ENCODE data around the gene TACC2. TPM values are rescaled to one million over a fixed set of nuclear protein-coding genes. Genes with fewer than 3 reads are reported as not detected.

Gene TACC2
- total RNA-seq, 2 donors from 2014 or later: 107 to 113 TPM

DNA sequence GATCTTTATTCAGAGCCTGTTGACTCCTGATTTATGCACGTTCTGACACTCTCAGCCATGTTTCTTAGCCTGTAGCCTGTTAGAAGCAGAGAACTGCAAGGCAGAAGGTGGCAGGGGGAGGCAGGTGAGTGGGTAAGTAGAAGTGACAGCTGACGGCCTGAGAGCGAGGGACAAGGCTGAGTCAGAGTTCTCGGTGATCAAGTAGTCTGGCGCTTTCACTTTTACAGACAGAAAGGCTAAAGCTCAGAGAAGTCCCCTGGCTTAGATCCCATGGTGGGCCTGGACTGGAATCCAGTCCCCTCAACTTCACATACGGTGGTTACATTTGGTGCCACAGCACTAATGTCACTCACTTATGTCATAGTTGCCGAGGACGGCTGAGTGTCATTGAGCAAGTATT, 139.0 kb downstream of the TACC2 start:
- intact Hi-C loops (cut with DNase I, micrococcal nuclease): no loop called here
- no peak for DNase-seq
- ATAC-seq: no peak

DNA sequence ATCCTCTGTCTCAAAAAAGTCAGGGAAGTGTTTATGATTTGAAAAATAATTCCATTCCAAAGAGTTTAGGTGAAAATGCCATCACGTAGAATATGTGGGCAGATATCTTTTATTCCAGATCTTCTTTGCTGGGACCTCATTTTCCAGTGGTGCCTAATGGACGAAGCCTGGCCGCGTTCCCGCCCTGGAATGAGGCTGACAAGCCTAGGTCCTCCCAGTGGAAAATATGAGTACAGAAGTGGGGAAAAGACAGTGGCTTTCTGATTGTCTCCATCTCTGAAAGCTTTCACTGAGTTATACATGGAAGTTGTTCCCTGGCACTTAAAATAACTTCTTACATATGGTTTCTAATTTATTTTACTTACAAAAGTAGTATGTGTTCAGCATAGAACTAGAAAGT, 139.4 kb downstream of the TACC2 start:
- ATAC-seq (no peak), DNase-seq (peak in 1 of 2 donors; percentile 46)
- intact Hi-C loops (cut with DNase I, micrococcal nuclease): no loop called here

DNA sequence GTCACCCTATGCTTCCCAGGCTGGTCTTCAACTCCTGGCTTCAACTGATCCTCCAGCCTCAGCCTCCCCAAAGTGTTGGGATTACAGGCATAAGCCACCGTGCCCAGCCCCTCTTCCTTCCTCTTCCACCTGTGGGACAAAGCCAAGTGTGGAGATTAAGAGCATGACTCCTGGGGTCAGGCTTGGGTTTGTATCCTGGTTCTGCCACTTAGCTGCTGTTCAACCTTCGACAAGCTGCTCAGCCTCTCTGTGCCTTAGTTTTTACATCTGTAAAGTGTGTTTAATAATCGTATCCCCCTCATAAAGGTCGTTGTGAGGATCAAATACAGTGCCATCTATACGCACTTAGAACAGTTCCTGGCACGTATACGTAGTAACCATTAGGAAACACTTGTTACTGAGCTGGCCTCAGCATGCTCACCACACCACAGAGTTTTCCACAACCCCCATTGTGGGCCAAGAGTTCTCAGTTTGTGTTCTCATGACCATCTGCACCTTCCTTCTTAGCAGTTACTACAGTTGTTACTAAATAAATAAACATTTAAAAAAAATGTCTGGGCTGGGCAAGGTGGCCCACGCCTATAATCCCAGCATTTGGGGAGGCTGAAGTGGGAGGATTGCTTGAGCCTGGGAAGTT, 141.6 kb downstream of the TACC2 start:
- no peak for DNase-seq
- no peak for ATAC-seq
- intact Hi-C loops (cut with DNase I, micrococcal nuclease): no loop called here

DNA sequence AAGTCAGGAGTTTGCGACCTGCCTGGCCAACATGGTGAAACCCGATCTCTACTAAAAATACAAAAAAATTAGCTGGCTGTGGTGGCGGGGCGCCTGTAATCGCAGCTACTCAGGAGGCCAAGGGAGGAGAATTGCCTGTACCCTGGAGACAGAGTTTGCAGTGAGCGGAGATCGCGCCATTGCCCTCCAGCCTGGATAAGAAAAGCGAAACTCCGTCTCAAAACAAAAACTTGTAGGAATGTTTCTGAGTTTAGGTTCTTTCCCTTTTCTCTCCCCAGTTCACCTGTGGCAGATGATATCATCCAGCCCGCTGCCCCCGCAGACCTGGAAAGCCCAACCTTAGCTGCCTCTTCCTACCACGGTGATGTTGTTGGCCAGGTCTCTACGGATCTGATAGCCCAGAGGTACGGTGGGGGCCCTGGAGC, 143.4 kb downstream of the TACC2 start:
- ATAC-seq (no peak), DNase-seq (no peak)
- intact Hi-C loops (cut with DNase I, micrococcal nuclease): no loop called here

DNA sequence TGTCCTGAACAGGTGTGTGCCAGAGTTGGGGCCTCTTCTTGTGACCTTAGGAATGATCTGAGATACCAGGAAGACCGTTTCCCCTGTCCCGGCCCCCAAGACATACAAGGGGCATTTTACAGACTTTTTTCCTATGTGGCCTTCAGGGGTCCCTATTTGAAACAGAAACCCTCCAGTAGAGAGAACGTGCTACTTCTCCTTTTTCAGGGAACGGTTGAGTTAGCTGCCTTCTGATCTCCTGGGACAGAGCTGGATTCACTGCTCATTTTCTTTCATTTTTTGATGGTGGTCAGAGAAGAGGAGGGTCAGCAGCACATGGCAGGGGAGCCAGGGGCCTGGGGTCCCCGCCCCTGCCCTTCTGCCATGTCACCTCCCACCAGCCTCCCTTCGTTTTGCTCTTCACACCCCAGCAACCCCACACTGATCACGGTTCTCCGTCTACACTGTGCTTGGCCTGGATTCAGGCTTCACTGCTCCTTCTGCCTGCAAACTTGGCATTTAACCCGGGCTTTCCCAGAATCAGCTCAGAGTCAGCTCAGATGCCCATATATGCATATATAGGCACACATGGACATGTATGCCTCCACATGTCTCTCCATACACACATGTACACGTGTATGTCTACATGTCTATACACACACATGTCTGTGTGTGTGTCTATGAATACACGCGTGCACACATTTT, 144.1 kb downstream of the TACC2 start:
- ATAC-seq: no peak
- DNase-seq: no peak
- intact Hi-C loops (cut with DNase I, micrococcal nuclease): no loop called here

DNA sequence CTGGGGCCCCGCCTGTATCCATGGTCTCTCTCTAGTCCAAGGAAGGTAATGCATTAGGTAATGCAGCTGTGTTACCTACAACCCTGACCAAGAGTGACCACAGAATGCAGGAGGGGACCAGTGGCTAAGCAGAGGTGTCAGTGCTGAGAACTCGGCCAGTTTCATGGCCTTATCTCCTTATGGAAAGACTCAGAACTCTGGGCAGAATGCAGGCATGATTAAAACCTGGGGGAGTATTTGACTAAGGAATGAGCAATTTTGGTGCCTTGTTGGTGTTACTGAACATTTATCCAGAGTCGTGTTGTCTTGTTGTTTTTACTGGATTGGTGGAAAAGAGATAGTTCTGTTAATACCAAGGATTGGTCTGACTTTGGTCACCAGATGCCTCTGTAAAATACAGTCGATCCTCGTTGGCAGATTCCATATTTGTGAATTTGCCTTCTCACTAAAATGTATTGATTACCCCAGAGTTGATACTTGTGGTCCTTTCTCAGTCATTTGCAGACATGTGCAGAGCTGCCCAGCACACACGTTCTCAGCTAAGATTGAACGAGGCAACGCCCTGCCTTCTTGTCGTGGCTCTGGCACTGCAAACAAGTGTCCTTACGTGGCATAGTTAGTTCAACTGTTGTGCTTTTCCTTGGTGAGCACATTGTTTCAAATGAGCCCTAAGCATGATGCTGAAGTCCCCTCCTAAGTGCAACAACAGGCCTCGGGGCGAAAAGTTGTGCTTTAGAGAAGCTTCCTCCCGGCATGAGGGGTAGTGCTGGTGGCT, 146.5 kb downstream of the TACC2 start:
- DNase-seq (no peak), ATAC-seq (no peak)
- intact Hi-C loops (cut with DNase I, micrococcal nuclease): no loop called here

DNA sequence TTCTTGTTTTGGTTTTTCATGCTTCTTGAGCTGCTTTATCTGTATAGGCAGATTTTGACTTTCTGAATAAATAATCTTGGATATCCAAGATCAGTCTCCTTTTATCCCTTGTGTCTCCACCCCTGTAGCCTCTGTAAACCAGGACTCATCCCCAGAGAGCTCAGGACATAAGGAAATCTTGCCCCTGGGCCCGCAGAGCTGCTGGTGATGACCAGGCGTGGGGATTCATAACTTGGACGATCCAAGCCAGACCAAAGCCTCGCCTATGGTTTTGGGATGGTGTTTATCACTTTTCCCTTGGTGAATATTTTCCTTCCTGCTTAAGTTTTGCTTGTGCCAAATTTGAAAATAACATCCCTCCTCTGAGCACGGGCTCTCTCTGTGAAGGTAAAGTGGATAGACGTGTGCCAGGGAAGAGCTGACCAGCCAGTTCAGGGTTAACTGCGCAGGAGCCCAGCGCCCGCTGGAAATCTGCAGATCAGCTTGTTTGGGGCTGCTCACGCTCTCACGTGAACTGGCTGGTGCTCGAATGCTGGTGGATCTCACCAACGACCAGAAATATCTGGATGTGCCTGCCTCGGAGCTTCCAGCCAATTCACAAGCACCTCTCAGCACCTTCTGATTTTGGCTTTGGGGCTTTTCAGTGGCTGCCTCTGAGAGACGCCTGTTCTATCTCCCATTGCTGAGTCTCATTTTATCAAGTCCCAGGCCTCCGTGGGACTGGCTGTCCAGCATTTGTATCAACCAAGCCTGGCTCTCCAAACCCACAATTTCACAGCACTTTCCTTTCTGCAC, 150.1 kb downstream of the TACC2 start:
- intact Hi-C loops (cut with DNase I, micrococcal nuclease): no loop called here
- no peak for DNase-seq
- ATAC-seq: no peak

DNA sequence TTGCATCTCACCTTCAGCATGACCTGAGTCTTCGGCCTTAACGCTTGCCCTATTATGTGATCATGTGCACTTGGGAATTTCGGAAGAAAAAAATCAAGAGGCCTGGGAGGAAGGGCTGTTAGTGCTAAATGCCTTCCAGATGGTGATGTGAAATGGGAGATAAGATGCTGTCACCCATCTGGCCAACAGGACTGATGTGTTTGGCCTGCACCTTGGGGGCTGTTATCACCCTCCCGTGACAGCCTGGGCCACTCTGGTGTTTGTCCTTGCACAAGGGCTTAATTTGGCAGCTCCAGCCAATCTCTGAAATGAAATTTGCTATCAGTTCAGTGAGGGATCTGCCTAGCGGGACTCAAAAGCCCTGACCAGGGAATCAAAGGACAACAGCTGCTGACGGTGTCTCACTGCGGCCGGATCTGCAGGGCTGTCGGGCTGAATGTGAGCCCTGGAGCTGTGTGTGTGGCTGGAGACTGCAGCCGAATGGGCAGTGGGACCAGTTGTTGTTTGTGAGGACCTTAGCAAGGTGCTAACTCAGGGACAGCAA, 150.7 kb downstream of the TACC2 start:
- intact Hi-C loops (cut with DNase I, micrococcal nuclease): no loop called here
- no peak for ATAC-seq

DNA sequence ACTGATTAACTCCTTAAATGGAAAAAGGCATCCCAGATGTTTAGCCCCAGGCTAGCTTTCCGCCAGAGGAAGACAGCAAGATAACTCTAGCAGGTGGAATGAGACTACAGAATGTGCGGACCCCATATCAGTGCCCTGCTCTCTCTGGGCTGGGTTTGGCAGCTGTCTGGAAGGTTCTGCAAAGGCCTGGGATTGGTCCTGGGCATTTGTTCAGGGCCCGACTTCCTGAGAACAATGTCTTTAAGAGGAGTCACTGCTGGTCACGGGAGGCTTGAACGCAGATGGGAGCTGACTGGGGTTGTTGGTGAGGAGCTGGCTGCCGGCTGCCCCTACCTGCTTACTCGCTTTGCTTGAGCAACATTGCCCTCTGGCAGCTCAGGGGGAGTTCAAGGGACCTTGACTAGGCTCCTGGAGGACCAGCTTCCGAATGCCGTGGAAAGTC, 151.5 kb downstream of the TACC2 start:
- DNase-seq: no peak
- no peak for ATAC-seq
- intact Hi-C loops (cut with DNase I, micrococcal nuclease): no loop called here

More for the DNA sequence above, 150.7 kb downstream of the TACC2 start:
- DNase-seq: no peak

DNA sequence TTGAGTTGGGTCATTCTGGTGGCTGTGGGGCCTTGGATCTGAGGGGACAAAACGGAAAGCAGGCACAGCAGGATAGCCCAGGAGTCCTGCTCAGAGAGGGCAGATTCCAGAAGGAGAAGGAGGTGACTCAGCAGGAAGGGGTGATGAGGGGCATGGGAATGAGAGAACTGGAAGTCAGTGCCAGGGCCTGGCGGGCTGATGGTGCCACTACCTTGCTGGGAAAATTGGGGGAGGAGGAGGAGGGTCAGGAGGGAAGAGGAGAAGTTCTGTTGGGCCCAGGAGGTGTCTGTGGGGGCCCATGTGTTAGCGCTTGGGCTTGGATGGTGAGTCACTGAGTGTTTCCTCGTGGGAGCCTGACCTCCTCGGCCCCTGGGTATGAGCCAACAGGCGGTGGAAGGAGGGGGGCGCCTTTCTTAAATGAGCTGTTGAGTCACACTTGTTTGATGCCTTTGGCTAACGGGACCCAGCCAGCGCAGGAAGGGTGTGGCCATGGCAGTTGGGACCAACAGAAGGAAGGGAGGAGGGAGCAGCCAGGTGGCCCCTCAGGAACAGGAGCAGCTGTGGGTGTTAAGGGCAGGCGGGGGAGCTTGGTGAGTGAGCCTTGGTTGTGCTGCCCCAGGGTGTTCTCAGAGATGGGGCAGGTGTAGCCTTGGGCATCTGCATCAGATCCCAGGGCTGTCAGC, 152.1 kb downstream of the TACC2 start:
- peak; percentile 56 to 77 for DNase-seq
- peak; percentile 39 for ATAC-seq
- intact Hi-C loops (cut with DNase I, micrococcal nuclease): no loop called here

DNA sequence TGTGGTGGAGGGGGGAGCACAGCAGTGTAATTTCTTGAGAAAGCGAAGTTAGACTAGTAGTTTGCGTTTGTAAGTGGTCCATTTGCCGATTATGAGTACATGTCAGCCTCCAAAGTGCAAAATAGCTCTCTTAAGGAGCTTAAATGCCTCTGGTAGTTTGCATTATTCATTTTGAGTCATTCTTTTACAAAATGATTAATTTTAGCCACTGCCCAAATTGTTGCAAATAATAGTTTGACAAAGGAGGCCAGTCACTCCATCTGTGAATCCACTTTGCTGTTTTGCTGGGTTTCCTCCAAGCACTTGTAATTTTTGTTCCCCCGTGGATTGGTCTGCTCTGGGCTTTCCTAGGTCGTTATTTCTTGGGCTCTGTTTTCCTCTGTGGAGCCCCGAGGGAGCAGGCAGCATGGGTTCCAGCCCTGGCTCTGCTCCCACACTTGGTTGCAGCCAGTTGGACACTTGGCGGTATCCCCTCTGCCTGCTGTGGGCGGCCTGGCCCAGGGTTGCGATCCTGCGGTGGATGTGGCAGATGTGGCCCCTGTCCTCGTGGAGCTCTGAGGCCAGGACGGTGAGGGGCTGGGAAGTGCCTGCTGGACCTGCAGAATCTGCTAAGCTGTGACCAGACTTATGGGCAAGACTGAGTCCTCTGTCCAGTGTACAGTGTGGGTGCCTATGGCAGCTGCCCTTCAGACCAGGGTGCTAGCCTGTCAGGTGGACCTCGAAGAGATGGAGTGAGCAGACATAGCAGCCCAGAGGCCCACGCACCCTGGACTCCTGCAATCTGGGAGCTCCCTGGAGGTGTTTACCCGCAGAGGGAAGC, 153.1 kb downstream of the TACC2 start:
- intact Hi-C loops (cut with DNase I, micrococcal nuclease): no loop called here
- DNase-seq (no peak), ATAC-seq (peak; percentile 17)

DNA sequence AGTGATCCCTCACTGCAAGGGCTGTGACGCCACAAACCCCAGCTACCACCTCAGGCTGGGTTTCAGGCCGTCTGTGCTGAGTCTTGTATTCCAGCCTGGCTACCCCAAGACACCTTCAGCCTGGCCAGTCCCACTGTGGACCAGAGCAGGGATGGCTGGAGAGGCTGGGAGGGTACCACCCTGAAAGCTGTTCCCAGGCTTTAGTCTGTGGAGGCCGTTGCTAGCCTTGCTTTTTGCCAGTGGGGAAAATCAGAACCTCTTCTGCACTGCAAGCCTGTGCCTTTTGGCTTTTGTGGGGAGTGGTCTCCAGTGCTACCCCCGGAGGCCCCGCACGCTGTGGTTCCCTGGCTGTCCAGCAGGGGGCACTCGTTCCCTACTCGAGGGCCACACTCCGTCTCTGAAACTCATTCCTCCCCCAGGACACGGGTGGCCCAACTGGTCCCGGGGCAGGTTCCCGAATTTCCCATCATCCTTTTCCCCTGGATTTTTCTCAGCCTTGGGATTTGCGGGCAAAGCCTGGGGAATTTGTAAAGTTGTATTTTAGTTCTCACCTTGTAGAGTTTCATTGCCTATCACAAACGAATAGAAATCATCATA, 153.8 kb downstream of the TACC2 start:
- DNase-seq (no peak), ATAC-seq (peak; percentile 57)
- intact Hi-C loops (cut with DNase I, micrococcal nuclease): no loop called here

DNA sequence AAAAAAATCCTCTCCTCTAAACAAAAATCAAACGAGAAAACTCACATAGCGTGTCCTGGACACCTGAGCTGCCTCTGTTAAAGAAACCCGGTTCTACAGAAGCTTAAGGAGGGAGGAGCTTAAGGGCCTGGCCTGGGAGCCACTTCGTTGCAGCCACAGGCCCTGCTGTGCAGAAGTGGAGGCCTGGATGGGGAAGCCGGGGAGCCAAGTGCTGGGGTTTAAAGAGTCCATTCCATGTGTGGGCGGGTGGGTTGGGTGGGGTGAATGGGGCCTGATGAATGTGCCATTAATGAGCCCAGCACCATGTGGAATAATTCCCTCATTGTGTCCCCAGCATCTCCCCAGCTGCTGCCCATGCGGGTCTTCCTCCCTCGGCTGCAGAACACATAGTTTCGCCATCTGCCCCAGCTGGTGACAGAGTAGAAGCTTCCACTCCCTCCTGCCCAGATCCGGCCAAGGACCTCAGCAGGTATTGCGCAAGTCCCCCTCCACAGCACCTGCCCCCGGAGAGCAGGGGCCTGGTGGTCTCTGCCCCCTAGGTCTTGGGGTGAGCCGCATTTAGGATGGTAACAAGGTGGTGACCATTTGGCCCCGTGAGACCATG, 154.4 kb downstream of the TACC2 start:
- intact Hi-C loops (cut with DNase I, micrococcal nuclease): no loop called here
- ATAC-seq: no peak

DNA sequence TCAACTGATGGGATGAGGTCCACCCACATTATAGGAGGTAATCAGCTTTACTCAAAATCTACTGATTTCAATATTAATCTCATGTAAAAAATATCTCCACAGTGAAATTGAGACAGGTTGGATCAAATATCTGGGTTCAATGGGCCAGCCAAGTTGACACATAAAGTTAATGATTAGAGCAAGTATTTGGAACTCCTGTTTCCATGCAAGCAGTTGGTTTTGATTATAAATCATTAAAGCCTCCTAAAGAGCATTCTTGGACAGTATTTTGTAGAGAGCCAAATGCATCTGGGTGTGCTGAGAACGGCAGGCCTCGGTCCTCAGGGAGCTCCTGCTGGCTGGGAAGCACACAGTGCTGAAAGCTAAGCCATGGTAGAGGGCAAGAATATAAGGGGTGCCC, 155.2 kb downstream of the TACC2 start:
- intact Hi-C loops (cut with DNase I, micrococcal nuclease): no loop called here
- ATAC-seq: no peak

More for the DNA sequence above, 154.4 kb downstream of the TACC2 start:
- DNase-seq: no peak

DNA sequence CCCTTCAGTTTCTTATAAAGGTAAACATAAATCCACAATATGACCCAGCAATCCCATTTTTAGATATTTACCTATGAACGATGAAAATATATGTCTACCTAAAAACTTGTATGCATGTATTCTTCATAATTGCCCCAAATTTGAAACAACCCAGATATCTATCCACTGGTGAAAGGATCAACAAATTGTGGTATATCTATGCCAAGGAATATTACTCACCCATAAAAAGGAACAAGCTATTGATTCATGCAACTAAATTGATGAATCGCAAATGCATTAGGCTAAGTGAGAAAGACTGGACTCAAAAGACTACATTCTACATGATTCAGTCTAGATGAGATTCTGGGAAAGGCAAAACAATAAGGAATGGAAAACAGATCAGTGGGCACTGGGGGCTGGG, 156.2 kb downstream of the TACC2 start:
- intact Hi-C loops (cut with DNase I, micrococcal nuclease): no loop called here
- ATAC-seq: no peak
- DNase-seq: no peak

More for the DNA sequence above, 155.2 kb downstream of the TACC2 start:
- DNase-seq: no peak

DNA sequence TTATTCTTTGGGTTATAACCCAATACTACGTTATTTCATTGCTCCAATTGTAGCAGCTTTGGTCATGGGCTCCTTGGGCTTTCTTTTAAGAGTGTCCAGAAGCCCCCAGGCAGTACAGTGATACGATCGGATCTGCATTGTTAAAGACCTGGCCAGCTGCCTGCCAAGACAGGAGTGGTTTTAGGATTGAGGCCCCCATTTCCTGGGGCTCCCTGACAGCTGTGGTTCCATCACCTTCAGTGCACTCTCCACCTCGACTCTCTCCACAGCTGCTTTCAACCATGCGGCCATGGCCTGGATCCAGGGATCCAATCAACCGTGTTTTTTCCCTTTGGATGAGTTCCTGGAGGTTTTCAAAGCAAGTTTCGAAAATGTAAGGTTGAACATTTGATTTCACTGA, 158.7 kb downstream of the TACC2 start:
- intact Hi-C loops (cut with DNase I, micrococcal nuclease): no loop called here
- ATAC-seq (no peak), DNase-seq (no peak)
